GM19240 (cell line): ENCODE measurements around the gene TSPAN9.

Experiments
- DNase-seq: peaks from one replicate; pipeline ENCODE4 v3.0.0; 2011; ENCODE audit warnings: low spot score; ENCODE audit not compliant: insufficient read length

TSPAN9 gene

GRCh38 chr12:3099146-3099545 lies 22.0 kb downstream of the TSPAN9 start:
- no peak for DNase-seq

- no peak for DNase-seq
Observed at GRCh38 chr12:3101309-3102024, 24.3 kb downstream of the TSPAN9 start.

- DNase-seq = no peak
Observed at GRCh38 chr12:3102771-3103410, 25.7 kb downstream of the TSPAN9 start.

GRCh38 chr12:3103806-3104205 lies 26.6 kb downstream of the TSPAN9 start:
- DNase-seq = no peak

GRCh38 chr12:3105690-3106479 lies 28.7 kb downstream of the TSPAN9 start:
- no peak for DNase-seq

GRCh38 chr12:3106579-3106978 lies 29.4 kb downstream of the TSPAN9 start:
- no peak for DNase-seq

- DNase-seq = no peak
Observed at GRCh38 chr12:3107071-3107583, 29.9 kb downstream of the TSPAN9 start.

GRCh38 chr12:3107954-3108353 lies 30.8 kb downstream of the TSPAN9 start:
- DNase-seq = no peak

- DNase-seq = no peak
Observed at GRCh38 chr12:3110578-3110977, 33.4 kb downstream of the TSPAN9 start.

GRCh38 chr12:3113671-3114325 lies 36.6 kb downstream of the TSPAN9 start:
- DNase-seq = no peak

- no peak for DNase-seq
Observed at GRCh38 chr12:3114671-3115070, 37.5 kb downstream of the TSPAN9 start.

- no peak for DNase-seq
Observed at GRCh38 chr12:3115078-3115477, 37.9 kb downstream of the TSPAN9 start.

GRCh38 chr12:3116106-3116844 lies 39.1 kb downstream of the TSPAN9 start:
- no peak for DNase-seq

GRCh38 chr12:3117144-3117581 lies 40.0 kb downstream of the TSPAN9 start:
- DNase-seq = no peak

- DNase-seq = no peak
Observed at GRCh38 chr12:3117591-3118015, 40.4 kb downstream of the TSPAN9 start.

- DNase-seq = no peak
Observed at GRCh38 chr12:3119192-3119755, 42.1 kb downstream of the TSPAN9 start.

GRCh38 chr12:3119756-3120601 lies 42.8 kb downstream of the TSPAN9 start:
- DNase-seq = no peak

GRCh38 chr12:3120701-3121100 lies 43.5 kb downstream of the TSPAN9 start:
- no peak for DNase-seq

- DNase-seq = no peak
Observed at GRCh38 chr12:3122841-3123678, 45.9 kb downstream of the TSPAN9 start.
